GM18858 (cell line): Measurements from ENCODE around the gene GALNS.

Experiments
- ATAC-seq: cut with Tn5 transposase; IDR thresholded peaks from one replicate; pipeline ENCODE4 v1.9.1; 2021; ENCODE audit not compliant: unreplicated experiment

Gene GALNS

DNA sequence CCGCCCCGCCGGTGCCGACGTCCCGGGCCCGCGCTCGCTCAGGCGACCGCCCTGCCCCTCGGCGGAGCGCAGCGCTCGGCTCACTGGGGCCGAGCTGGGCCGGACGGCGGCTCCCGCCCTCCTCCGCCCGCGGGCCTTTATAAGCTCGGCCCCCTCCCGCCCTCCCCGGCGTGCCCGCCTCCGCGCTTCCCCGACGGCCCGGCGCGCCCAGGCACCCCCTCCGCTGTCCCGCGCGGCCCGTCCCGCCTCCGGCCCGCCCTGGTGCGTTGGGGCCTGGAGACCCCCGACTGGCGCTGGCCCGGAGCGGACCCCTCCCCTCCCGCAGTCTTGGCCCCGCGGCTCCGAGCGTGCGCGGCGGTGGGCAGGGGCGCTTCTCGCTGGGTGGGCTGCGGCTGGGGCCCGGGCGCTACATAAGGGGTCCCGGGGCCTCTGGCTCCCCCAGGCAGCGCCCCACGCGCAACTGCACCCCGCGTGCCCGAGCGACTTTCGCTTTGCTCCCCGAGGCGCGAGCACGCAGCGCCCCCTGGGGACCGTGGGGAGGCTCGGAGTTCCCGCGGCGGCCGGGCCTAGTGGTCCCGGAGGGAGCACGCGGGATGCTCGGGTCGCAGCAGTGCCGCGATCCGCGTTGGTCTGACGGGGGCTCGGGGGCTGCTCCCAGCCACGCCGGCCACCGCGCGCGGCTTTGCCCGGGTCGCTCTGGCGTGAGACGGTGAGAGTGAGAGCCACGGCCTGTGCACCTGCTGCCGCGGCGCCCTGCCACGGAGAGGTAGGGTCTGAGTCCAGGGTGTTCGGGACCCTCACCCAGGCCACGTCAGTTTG, 71.4 kb downstream of the GALNS start, which contains the start of gene PIEZO1:
Gene PIEZO1, minus strand, starts transcription at position 115 of the 819 bp plus-strand sequence. CDS start 256 bp downstream, outside the sequence.
- ATAC-seq, result no peak

GRCh38 chr16:88784856-88785105, 72.0 kb downstream of the GALNS start:
- no peak for ATAC-seq

DNA sequence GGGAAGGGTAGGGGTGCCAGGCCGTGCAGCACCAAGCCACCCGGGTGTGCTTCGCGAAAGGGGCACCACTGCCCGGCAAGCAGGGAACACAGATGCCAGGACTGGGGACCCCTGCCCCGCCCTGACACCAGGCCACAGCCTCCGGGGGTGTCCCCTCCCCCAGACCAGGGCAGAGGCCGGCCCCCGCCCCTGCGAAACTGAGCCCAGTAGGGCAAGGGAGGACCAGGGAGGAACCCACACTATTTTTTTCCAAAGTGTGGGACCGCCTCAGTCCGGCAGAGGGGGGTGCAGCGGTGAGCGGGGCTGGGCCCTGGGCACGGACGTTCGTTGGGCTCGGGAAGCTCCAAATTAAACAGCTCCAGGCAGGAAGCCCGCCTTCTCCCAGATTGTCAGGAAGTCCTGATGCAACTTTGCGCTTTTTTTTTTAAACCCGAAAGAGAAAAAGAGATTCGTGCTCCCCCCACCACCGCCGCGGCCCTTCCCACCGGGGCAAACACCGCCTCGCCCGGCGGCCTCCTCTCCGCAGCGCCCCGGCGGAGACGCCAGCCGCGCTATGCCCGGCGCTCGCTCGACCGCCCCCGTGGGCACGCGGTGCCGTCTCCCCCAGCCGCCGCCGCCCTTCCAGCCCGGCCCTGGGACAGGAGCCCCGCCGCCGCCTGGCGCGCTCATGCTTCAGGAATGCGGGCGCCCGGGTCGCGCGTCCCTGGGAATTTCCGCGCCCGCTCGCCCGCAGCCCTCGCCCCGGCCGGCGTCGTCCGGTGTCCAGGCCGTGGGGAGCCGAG, 72.5 kb downstream of the GALNS start:
- ATAC-seq, result no peak

DNA sequence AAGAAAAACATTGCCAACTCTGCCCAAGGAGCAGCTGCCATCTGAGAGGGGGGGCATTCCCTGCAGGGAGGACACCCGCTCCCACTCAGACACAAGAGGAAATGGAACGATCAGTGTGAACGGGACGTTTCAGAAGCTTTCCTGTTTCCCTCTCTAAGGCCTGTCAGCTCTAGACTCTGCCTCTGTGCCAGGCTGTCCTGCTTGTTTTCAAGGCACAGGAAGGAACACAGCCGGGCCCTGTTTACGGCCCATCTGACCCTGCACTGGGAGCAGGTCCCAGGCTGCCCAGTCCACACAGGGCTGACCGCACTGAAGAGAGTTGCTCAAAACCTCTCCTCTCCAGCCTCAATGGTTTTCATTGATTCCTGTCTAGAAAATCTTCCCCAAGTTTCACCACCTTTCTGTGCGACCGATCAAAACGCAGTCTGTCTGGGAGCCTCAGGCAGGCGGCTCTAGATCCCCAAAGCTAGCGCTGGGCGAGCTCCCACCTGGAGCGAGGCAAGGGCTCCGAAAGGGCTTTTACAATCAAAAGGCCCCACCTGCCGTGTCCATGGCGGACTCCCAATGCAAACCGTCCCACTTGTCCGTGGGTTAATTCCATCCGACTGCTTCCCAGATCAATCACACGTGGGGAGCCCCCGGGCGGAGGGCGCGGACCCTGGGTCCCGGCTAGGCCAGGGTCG, 73.2 kb downstream of the GALNS start:
- no peak for ATAC-seq

- ATAC-seq, result no peak
Measured at GRCh38 chr16:88782454-88783390, 74.0 kb downstream of the GALNS start.

DNA sequence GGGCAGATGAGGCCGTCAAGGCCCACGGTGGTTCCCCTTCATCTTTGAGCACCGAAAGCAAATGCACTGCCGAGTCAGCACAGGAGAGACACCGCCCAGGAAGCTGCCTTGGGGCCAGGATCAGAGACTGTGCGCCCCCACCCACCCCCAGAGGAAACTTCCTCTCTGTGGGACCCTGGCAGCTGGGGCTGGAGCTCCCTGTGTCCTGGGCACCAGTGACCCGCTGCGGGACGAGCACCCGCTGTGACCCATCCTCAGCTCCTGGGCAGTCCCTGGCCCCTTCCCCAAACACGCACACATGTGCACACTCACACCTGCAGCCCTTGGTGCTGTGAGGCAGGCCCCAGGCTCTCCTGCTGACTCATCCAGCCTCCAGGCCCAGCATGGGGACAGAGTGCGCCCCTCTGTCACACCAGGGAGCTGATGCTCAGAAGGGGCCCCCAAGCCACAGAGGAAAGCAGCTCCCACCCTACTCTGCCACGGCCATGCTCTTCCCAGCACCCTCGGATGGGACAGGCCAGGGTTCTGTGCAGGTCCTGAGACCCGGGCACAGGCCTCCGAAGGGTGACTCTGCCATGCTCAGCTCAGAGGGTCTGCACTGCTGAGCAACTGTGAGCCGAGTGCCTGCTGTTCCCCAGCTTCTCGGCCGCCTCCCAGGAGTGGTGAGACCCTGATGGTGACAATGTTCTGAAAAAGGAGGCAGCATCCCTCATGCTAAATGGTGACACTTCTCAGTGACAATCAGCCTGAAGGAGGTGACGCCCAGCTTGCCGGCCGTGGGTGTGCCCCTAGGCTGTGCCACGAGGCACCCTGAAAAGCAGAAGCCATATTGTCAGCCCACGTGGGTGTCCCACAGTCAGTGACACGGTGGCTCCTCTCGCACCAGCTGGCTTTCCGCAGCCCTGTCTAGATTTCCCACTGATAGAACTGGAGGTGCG, 75.3 kb downstream of the GALNS start:
- ATAC-seq, result no peak

- ATAC-seq, result no peak
Measured at GRCh38 chr16:88780142-88781062, 76.3 kb downstream of the GALNS start.

DNA sequence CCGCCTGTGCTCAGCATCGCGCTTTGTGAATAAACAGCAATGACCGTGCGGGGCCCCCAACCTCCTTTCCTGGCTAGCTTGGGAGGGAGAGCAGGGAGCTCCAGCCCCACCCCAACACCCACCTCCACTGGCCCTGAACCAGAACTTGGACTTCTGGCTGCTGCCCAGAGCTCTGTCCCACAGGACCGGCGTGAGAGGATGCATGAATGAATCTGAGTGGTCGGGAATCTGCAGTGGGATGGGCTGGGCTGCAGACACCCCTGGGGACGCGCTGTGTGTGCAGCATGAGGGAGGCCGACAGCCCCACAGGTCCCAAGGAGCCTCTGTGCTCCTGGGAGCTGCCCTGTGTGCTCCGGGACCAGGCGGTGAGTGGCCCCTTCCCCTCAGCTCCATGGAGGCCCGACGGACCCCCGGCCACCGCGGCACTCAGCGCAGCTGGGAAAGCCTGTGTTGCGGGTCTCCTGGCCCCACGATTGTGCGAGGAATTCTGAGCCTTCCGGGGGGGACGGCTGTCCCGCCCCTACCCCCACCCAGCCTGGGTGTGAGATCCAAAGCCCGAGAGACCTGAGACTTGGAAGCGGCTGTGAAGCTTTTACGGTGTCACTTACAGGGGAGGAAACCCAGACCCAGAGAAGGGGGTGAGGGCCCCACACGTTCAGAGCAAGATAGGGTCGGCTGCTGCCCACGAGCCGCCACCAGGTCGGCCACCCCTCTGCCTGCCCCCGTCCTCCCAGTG, 77.2 kb downstream of the GALNS start:
- ATAC-seq, result no peak

DNA sequence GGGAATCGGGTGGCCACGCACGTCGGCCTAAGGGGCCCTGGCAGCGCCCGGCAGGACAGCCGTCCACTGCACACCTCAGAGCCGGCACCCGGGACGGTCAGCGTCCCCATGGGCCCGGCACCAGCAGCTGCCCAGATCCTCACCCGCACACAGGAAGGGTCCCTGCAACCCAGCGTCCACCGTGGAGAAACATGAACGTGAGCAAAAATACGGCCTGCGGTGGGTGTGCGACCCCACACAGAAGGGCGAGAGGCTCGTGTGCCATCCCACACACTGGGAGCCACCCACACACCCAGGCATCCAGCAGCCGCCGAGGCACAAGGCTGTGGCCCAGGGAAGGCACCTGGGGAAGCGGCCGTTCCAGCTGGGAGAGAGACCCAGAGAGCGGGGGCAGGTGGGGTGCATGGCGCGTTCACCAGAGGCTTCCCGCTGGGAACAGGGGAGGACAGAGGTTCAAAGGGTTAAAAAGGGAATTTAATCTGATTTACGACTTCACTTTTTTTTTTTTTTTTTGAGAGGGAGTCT, 78.1 kb downstream of the GALNS start:
- ATAC-seq, result no peak

DNA sequence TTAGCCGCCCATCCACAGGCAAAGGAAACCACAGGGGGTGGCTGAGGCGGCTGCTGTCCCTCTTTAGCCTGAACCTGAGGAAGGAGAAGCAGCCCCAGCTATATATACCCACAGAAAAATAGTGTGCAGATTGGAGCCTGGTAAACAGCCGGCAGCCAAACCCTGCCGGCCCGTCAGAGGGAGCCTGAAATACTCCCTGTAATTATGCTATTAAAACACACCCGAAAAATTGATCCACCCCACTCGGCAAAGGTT, 78.5 kb downstream of the GALNS start:
- ATAC-seq, result no peak

DNA sequence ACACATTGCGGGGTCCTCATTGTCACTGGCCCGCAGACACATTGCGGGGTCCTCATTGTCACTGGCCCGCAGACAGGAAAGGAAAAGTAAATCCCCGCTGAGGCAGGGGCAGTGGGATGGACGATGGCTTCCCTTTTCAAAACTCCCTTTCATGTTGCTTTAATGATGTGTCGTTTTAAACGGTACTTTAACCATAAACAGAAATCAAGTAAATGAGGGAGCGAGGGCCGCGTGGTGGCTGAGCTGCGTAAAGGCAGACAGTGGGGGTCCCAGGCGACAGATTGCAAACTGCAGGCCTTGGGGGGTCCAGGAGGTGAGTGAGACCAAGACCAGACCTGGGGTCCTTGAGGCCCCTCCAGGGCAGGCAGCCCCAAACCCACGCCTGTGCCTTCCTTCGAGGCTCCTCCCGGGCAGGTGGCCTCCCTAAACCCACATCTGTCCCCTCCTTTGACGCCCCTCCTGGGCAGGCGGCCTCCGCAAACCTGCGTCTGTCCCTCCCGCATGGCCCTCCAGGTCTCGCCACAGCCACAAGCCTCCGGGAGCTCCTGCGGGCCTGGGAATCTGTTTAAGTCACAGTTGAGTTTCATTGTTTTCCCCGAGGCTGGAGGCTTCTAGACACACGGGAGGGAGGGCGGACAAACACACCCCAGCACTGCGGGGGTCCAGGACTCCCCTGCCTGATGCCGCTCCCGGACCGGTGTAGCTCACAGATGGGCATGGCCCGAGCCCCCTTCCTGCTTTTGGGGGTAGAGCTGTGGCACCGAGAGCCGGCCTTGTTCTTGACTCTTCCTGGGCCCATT, 79.1 kb downstream of the GALNS start:
- no peak for ATAC-seq

DNA sequence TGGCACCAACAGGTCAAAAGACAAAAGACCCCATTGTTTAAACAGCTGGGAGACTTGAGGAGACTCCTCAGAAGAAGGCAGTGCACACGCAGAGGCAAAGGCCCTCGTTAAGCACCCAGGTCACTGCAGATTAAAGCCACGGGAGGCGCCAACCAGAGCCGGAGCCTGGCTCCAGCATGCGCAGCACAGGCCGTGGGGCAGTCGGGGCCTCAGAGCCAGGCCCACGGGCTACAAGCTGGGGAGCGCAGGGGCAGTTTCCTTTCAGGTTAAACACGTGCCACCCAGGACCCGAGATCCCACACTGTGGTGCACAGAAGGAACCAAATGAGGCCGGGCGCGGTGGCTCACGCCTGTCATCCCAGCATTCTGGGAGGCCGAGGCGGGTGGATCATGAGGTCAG, 80.9 kb downstream of the GALNS start:
- ATAC-seq, result no peak

DNA sequence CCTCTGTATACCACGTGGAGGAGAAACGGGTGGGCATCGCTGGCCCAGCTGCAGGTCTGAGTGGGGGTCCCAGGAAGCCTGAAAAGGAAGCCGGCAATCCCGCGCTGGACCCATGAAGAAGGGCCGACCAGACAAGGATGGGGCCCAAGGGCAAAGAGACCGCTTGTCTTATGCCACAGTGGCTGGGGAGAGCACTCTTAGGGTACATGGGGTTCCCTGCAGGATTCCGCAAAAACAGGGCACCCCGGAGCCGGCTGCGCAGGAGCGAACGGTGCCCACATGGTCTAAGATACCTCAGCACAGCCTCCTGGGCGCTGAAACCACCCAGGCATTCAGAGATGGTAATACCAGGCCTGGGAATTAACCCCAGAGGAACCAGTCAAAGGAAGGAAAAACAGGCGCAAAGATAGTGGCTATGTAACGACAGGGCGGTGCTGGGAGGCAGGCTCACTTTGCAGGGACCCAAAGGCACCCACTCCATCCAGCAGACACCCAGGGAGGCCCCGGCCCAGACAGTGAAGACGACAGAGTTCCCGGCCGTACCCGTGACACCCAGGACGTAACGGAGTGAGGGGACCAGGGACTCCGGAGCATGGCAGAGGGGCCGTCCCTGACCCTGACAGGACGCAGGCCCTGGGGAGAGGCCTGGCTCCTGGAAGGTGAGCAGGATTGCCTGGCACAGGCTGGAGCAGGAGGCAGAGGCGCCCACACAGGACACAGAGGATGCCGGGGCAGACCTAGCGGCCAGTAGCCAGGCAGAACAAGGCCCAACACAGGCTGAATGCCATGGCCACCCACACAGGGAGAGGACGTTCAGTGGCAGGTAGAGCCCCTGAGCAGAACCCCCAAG, 82.0 kb downstream of the GALNS start:
- no peak for ATAC-seq

GRCh38 chr16:88773812-88774291, 82.9 kb downstream of the GALNS start:
- ATAC-seq, result no peak

DNA sequence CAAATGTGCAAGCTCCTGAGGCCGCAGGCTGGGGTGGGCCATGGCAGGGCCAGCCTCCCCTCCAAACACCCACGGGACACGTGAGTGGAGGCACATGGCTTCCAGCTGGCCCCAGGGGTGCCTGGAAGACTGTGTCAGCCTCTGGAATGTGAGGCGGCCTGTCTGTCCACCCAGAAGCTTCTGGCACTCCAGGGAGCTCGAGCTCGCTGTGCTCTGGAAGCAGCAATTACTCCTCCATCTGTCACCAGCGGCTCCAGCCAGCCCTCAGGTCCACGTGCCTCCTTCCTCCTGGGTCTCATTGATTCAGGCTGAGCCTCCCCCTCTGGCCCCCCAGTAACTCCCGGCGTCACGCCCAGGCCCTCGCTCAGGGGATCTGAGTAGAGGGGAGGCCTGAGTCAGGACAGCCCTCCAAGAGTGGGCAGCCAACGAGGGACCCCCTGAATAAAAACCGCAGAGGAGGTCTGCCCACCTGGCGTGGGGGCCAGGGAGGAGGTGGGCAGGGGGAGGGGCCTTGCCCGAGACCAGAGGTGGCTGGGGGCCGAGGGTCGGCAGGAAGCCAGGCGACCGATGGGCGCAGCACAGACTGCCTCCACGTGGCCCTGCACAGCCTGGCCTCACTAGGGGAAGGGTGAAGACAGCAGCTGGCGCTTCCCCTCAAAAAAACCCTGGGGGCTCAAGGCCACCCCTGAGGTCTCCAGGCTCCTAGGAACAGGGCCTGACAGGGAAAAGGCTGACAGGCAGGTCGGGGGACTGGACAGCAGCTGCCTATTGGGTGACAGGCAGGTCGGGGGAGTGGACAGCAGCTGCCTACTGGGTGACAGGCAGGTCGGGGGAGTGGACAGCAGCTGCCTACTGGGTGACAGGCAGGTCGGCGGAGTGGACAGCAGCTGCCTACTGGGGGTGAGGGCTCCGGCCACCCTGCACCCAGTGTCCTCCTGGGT, 83.6 kb downstream of the GALNS start:
- no peak for ATAC-seq
